GM12872 (cell line): ENCODE data around the gene SLC23A1.

Experiments used
- TF ChIP-seq, protein P1 (sequence below): IDR thresholded peaks from 3 replicates; pipeline ENCODE4 v1.5.1; 2011; ENCODE audit warnings: low read depth, mild to moderate bottlenecking, low read length, moderate library complexity; ENCODE audit not compliant: insufficient read depth

SLC23A1 gene

DNA sequence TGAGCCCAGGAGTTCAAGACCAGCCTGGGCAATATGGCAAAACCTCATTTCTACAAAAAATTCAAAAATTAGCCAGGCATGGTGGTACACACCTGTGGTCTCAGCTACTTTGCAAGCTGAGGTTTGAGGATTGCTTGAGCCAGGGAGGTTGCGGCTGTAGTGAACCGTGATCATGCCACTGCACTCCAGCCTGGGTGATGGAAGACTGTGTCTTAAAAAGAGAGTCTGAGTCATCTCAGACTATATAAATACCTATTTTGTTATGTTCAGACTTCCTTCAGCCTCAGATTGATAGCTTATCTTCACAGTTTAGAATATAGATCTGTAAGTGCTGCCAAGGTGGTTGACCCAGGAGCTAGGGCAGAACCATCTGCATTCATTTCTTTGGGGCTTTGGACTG lies 43.0 kb downstream of the SLC23A1 start:
- TF ChIP-seq, protein P1, sequence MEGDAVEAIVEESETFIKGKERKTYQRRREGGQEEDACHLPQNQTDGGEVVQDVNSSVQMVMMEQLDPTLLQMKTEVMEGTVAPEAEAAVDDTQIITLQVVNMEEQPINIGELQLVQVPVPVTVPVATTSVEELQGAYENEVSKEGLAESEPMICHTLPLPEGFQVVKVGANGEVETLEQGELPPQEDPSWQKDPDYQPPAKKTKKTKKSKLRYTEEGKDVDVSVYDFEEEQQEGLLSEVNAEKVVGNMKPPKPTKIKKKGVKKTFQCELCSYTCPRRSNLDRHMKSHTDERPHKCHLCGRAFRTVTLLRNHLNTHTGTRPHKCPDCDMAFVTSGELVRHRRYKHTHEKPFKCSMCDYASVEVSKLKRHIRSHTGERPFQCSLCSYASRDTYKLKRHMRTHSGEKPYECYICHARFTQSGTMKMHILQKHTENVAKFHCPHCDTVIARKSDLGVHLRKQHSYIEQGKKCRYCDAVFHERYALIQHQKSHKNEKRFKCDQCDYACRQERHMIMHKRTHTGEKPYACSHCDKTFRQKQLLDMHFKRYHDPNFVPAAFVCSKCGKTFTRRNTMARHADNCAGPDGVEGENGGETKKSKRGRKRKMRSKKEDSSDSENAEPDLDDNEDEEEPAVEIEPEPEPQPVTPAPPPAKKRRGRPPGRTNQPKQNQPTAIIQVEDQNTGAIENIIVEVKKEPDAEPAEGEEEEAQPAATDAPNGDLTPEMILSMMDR = no peak

DNA sequence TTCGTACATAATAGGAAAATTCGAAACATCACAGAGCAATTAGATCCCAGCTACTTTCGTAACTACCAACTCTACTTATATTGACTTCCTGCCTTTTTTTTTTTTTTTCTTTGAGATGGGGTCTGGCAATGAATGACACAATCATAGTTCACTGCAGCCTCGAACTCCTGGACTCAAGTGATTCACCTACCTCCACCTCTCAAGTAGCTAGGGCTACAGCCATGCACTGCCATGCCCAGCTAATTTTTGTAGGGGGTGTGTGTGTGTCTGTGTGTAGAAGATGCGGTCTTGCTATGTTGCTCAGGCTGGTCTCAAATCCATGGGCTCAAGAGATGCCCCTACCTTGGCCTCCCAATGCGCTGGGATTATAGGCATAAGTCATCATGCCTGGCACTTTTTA lies 47.3 kb downstream of the SLC23A1 start:
- TF ChIP-seq, protein P1 = no peak
